Retinal pigment epithelial cell (primary cell): ENCODE data around the gene GPD2.

Experiments
- DNase-seq: peaks from one replicate; pipeline ENCODE4 v3.0.0-alpha.2; 2010; ENCODE audit warnings: low read depth
- H3K4me3 ChIP-seq: 2 replicates; pipeline ENCODE4 v1.5.1; 2011; ENCODE audit warnings: mild to moderate bottlenecking, low read length, control low read depth, moderate library complexity
- TF ChIP-seq, protein P1 (sequence below): conservative IDR thresholded peaks from 2 replicates; pipeline ENCODE4 v1.5.1; 2011; ENCODE audit warnings: low read depth, low read length, control low read depth, inconsistent platforms

GPD2 gene

GRCh38 chr2:156505696-156506095 is 69.5 kb downstream of the GPD2 start:
- TF ChIP-seq, protein P1, sequence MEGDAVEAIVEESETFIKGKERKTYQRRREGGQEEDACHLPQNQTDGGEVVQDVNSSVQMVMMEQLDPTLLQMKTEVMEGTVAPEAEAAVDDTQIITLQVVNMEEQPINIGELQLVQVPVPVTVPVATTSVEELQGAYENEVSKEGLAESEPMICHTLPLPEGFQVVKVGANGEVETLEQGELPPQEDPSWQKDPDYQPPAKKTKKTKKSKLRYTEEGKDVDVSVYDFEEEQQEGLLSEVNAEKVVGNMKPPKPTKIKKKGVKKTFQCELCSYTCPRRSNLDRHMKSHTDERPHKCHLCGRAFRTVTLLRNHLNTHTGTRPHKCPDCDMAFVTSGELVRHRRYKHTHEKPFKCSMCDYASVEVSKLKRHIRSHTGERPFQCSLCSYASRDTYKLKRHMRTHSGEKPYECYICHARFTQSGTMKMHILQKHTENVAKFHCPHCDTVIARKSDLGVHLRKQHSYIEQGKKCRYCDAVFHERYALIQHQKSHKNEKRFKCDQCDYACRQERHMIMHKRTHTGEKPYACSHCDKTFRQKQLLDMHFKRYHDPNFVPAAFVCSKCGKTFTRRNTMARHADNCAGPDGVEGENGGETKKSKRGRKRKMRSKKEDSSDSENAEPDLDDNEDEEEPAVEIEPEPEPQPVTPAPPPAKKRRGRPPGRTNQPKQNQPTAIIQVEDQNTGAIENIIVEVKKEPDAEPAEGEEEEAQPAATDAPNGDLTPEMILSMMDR = no peak
- H3K4me3 ChIP-seq = no peak overlapping the region
- DNase-seq = no peak

DNA sequence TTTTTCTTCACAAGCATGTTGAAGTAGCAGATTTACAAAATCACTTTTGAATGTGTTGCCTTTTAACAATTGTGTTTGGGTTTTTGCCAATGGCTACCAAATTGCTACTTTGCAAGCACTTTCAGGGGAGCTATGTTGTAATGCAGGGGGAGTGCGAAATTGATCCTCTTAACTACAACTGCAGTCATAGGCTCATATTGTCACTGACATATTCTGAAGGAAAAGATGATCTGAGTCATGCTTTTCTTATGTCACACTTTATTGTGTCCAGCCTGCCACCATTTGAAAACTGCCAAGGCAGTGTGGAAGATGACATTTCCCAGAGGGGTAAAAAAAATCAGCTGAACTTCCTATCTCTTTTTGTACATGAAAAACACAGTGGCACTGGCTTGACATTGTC is 74.9 kb downstream of the GPD2 start:
- TF ChIP-seq, protein P1 = no peak
- DNase-seq = no peak
- no peak overlapping the region for H3K4me3 ChIP-seq

- DNase-seq = no peak
- no peak overlapping the region for H3K4me3 ChIP-seq
- TF ChIP-seq, protein P1 = no peak
These were observed 75.6 kb downstream of the GPD2 start for GRCh38 chr2:156511803-156512202.

DNA sequence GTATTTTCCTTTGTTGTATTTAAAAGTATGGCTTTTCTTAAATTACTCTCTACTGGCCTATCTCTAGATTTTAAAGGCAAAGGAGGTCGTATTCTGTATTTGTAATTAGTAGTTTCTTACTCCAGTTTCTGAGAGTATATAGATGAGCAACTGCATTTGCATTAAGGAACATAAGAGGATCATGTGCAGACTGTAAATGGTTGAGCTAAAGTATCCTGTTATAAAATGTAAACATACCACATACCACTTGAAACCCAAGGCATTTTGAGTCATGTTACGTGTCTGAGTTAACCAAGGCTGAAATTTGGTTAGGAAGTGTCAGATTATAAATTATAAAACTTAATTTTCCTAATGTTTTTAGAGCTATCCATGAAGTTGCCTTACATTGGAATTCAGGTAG is 76.3 kb downstream of the GPD2 start:
- H3K4me3 ChIP-seq = no peak overlapping the region
- DNase-seq = no peak
- TF ChIP-seq, protein P1 = no peak

DNA sequence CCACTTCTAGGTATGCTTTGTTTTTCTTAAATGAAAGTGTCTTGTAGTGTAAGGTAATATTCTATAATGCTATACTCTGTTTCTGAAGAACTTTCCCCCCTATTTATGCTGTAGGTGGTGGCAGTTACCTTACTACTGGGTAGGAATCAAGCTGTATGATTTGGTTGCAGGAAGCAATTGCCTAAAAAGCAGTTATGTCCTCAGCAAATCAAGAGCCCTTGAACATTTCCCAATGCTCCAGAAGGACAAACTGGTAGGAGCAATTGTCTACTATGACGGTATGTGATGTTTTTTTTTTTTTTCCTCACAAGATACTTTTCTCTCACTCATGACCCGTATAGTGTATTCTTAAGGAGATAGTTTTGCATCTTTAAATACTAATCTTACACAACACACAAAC is 77.0 kb downstream of the GPD2 start:
- DNase-seq = no peak
- TF ChIP-seq, protein P1 = no peak
- H3K4me3 ChIP-seq = no peak overlapping the region

DNA sequence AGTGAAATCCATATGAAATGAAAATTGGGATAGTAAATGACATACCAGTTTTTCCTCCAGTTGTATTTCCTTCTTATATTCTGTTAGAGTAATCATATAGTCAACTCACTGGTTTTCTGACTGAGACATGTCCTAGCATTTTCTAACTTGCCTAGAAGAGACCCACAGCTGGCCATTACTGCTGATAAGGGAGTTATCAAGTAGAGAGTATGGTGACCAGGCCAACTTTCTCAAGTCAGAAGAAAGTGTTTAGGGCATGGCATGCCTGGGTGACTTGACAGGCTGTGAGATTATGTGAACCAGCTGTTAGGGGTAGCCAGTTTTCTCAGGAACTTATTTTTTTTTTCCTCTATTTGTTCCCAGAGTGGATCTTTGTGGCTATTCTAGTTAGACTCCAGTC is 81.2 kb downstream of the GPD2 start:
- TF ChIP-seq, protein P1 = no peak
- no peak for DNase-seq
- H3K4me3 ChIP-seq = no peak overlapping the region

DNA sequence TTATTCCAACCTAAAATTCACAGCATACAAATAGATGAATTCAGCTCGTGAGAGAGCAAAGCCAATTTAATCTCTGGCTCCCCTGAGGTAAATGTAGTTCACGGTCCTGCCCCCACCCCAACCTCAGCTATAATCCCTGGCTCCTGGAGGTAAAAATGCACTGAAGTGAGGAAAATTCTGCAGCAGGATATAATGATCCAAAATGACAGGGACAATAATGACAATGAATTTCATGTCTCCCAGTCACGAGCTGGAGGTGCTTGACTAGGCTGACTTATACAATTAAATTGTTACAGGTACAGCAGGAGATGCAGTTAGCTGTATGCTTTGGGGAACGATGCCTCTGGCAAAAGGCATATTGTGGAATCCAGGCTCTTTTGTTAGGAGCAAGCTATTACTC is 82.0 kb downstream of the GPD2 start:
- no peak for DNase-seq
- H3K4me3 ChIP-seq = no peak overlapping the region
- TF ChIP-seq, protein P1 = no peak
